Mononuclear cell (primary cell): ENCODE results near the gene PUM1. TPM values are rescaled to one million over a fixed set of nuclear protein-coding genes. Genes with fewer than 3 reads are reported as not detected.

Experiments
- H3K27me3 ChIP-seq: 2 replicates; pipeline ENCODE4 v1.6.0; 2011; ENCODE audit warnings: low read length, control low read depth; ENCODE audit not compliant: insufficient read depth
- H3K4me1 ChIP-seq: 2 replicates; pipeline ENCODE4 v1.5.1; 2011; ENCODE audit warnings: mild to moderate bottlenecking, low read length, control low read depth; ENCODE audit not compliant: insufficient read depth
- H3K4me3 ChIP-seq: 2 replicates; pipeline ENCODE4 v1.5.1; 2011; ENCODE audit warnings: mild to moderate bottlenecking, low read length, moderate library complexity
- H3K9me3 ChIP-seq: 2 replicates; pipeline ENCODE4 v1.5.1; 2011; ENCODE audit warnings: low read depth, mild to moderate bottlenecking, control low read depth, low read length
- total RNA-seq: library from RNA; depleted of rRNA; stranded (reverse); fragments of >200 nt; gene quantifications from one replicate; pipeline ENCODE4 v1.2.3, GENCODE V29; 2012

The PUM1 gene
- total RNA-seq, 1 donor: 154 TPM

GRCh38 chr1:30901798-30902581 lies 163.5 kb downstream of the PUM1 start:
- Histone ChIP-seq H3K9me3 (no peaks in the 10 kb centered on the region), H3K4me1 (no peaks in the 10 kb centered on the region), H3K27me3 (peaks cover 9% of the 10 kb centered on the region), H3K4me3 (no peak overlapping the region)

DNA sequence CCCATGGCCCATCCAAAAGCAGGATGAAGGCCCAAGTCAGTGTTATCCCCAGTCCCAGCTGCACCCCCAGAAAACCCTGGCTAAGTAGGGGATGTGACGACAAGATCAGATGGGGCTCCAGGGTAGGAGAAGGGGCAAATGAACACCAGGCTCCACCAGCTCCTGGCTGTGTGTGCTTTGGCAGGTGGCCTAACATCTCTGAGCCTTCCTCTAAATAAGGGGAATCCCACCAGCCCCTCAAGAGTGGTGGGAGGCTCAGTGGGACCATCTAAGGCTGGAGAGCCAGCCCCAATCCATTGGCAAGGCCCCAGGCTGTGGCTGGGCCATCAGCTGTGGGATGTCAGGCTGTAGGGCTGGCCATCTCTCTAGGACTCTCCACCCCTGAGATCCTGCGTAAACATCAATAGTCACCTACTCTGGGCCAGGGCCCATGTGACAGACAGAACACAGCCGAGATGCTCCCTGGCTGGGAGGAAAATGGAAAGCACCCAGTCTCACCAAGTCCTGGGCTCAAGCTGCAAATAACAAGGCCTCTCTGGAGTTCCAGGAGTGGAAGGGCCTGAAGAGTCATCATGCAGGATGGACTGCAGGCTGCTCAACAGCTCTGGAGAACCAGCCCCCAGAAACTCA lies 164.5 kb downstream of the PUM1 start:
- Histone ChIP-seq H3K9me3 (no peaks in the 10 kb centered on the region), H3K4me1 (no peaks in the 10 kb centered on the region), H3K4me3 (no peak overlapping the region), H3K27me3 (peaks cover 2% of the 10 kb centered on the region)

DNA sequence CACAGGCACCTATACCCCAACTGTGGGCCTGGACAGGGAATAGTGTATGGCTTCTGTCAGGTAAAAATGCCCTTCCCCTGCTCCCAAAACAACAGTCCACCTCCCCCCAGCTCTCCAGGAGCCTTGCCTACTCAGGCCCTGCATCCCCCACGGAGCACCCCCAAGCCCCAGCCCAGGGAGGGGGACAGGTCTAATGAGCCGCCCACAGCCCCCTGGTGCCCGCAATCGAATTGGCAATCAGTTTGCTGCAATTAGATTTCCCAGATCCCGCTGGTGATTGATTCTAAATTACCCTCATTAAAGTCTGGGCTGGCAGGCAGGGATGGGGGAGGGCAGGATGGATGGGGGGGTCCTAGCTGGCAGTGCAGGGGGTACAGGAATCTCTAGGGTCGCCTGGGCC lies 165.0 kb downstream of the PUM1 start:
- Histone ChIP-seq H3K4me1 (no peaks in the 10 kb centered on the region), H3K27me3 (peaks cover 2% of the 10 kb centered on the region), H3K9me3 (no peaks in the 10 kb centered on the region), H3K4me3 (no peak overlapping the region)

DNA sequence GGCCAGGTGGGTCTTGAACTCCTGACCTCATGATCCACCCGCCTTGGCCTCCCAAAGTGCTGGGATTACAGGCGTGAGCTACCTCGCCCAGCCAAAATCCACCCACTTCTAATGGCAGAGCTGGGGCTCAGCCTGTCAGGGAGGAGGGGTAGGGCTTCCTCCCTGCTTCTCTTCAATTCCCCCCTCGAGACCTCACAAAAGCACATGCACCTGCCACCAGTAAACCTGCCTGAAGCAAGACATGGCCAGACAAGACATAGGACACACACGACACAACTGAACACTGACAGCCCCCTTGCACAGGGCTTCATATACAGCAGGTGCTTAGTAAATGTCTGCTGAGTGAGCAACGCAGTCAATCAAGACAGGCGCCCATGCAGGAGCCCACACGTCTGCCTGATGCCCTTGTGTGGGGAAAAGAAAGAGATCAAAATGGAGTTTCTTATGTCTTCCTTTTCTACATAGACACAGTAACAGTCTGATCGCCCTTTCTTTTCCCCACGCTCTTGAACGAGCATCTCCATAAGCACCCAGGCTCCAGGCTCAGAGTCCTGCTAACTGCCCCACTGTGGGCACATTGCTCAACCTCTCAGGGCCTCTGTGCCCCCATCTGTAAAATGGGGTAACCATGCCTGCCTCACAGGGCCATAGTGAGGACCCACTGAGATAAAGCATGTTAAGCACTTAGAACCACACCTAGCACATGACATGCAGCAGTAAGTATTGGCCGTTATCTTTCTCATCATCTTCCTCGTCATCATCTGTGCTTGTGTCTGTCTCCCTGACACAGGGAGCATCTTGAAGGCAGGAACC lies 165.7 kb downstream of the PUM1 start:
- no peaks in the 10 kb centered on the region for H3K9me3 ChIP-seq
- no peaks in the 10 kb centered on the region for H3K4me1 ChIP-seq
- H3K27me3 ChIP-seq: peaks cover 2% of the 10 kb centered on the region
- H3K4me3 ChIP-seq: no peak overlapping the region

- H3K4me1 ChIP-seq: no peaks in the 10 kb centered on the region
- H3K9me3 ChIP-seq: no peaks in the 10 kb centered on the region
- no peak overlapping the region for H3K4me3 ChIP-seq
- no peaks in the 10 kb centered on the region for H3K27me3 ChIP-seq
Measured at GRCh38 chr1:30898031-30898815, 167.3 kb downstream of the PUM1 start.

- Histone ChIP-seq H3K4me1 (no peaks in the 10 kb centered on the region), H3K27me3 (no peaks in the 10 kb centered on the region), H3K4me3 (no peak overlapping the region), H3K9me3 (no peaks in the 10 kb centered on the region)
Measured at GRCh38 chr1:30896905-30897304, 168.6 kb downstream of the PUM1 start.

DNA sequence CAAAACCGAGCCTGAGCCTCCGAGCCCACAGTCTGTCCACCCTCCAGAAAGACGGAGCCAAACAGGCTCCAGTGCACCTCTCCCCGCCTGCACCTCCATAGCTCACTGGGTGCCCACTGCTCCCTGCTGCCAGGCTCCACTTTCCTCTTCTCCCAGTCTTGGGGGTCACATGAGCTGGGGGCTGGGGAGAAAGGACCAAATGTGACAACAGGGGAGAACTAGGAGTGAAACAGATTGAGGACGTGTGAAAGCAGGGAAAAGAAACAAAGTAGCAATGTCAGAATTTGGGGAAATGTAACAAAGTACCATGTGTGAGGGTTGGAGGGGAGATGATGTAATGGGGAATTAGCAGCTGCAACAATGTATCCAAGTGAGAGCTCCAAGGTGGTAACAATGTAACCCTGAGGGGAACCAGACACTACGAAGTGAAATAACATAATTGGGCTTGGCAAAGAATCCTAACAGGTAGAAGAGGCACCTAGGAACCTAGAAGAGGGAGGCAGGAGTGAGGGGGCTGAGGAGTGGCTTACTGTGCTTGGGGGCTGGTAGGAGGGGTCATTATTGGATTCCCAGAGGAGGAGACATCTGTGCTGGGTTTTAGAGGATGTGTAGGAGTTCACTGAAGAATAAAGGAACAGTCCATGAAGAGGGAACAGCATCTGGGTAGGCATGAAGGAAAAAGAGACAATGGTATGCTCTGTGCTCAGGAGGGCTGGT lies 169.4 kb downstream of the PUM1 start:
- no peaks in the 10 kb centered on the region for H3K27me3 ChIP-seq
- H3K4me3 ChIP-seq: no peak overlapping the region
- H3K4me1 ChIP-seq: no peaks in the 10 kb centered on the region
- H3K9me3 ChIP-seq: no peaks in the 10 kb centered on the region

GRCh38 chr1:30895382-30895943 lies 170.1 kb downstream of the PUM1 start:
- Histone ChIP-seq H3K4me1 (no peaks in the 10 kb centered on the region), H3K27me3 (no peaks in the 10 kb centered on the region), H3K9me3 (no peaks in the 10 kb centered on the region), H3K4me3 (no peak overlapping the region)

GRCh38 chr1:30894508-30894973 lies 171.0 kb downstream of the PUM1 start:
- no peaks in the 10 kb centered on the region for H3K9me3 ChIP-seq
- H3K4me1 ChIP-seq: no peaks in the 10 kb centered on the region
- no peak overlapping the region for H3K4me3 ChIP-seq
- H3K27me3 ChIP-seq: no peaks in the 10 kb centered on the region

- Histone ChIP-seq H3K4me3 (no peak overlapping the region), H3K9me3 (no peaks in the 10 kb centered on the region), H3K27me3 (peaks cover 2% of the 10 kb centered on the region), H3K4me1 (no peaks in the 10 kb centered on the region)
Measured at GRCh38 chr1:30893776-30894507, 171.6 kb downstream of the PUM1 start.

DNA sequence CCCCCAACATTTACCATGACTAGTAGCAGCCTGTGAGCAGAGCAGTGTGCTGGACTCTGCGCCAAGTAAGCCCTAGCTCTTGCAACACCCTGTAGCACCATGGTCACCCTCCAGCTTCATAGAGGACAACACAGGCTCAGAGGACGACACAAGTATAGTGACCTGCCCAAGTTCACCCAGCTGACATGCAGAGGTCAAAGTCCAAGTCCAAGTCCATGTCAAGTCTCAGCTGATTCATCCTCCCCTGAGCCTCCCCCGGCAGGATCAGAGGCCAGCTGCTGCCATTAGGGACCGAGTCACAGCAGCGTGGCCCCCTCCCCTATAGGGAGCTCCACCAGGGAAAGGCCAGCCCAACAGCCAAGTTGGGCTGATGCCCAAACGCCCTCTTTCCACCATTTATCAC lies 172.8 kb downstream of the PUM1 start:
- Histone ChIP-seq H3K9me3 (no peaks in the 10 kb centered on the region), H3K4me3 (no peak overlapping the region), H3K27me3 (peaks cover 4% of the 10 kb centered on the region), H3K4me1 (no peaks in the 10 kb centered on the region)

- H3K9me3 ChIP-seq: no peaks in the 10 kb centered on the region
Measured at GRCh38 chr1:30891227-30891552, 174.3 kb downstream of the PUM1 start.

GRCh38 chr1:30890502-30891226 lies 174.9 kb downstream of the PUM1 start:
- Histone ChIP-seq H3K27me3 (peaks cover 4% of the 10 kb centered on the region), H3K4me1 (no peaks in the 10 kb centered on the region), H3K4me3 (no peak overlapping the region), H3K9me3 (no peaks in the 10 kb centered on the region)

More at GRCh38 chr1:30891227-30891552, 174.3 kb downstream of the PUM1 start:
- Histone ChIP-seq H3K4me3 (no peak overlapping the region), H3K4me1 (no peaks in the 10 kb centered on the region), H3K27me3 (peaks cover 4% of the 10 kb centered on the region)
